Fibroblast of lung (primary cell): ENCODE data around the gene CRISP1. TPM values are rescaled to one million over a fixed set of nuclear protein-coding genes. Genes with fewer than 3 reads are reported as not detected.

Experiments
- DNase-seq, 2 donors: peaks; one replicate each; pipeline versions ENCODE4 v3.0.0 to v3.0.0-alpha.2; 2010; ENCODE audit warnings: low read depth in 2 of 2
- H2AFZ ChIP-seq: 2 replicates; pipeline ENCODE4 v1.5.1; 2012; ENCODE audit warnings: low read length, control low read depth, inconsistent platforms
- H3K27ac ChIP-seq: 2 replicates; pipeline ENCODE4 v1.5.1; 2011; ENCODE audit warnings: low read length, control low read depth; ENCODE audit not compliant: insufficient read depth
- H3K27me3 ChIP-seq: 2 replicates; pipeline ENCODE4 v1.5.1; 2011; ENCODE audit warnings: mild to moderate bottlenecking, low read length; ENCODE audit not compliant: control insufficient read depth, insufficient read depth
- H3K36me3 ChIP-seq: 2 replicates; pipeline ENCODE4 v1.5.1; 2011; ENCODE audit warnings: low read length; ENCODE audit not compliant: control insufficient read depth, insufficient read depth
- H3K4me1 ChIP-seq: 2 replicates; pipeline ENCODE4 v1.5.1; 2011; ENCODE audit warnings: low read length; ENCODE audit not compliant: control insufficient read depth, insufficient read depth; ENCODE audit errors: extremely low read depth
- H3K4me2 ChIP-seq: 2 replicates; pipeline ENCODE4 v1.5.1; 2011; ENCODE audit warnings: low read length, control low read depth; ENCODE audit not compliant: insufficient read depth; ENCODE audit errors: extremely low read depth
- H3K4me3 ChIP-seq, 4 experiments: fragments of 200-600 bp in 1 of 4; sonication (generic) in 1 of 4; replicated peaks in 1 of 4; 2 replicates each; pipeline ENCODE4 v1.5.1; 2011 to 2016; ENCODE audit warnings: low read length in 4 of 4, low read depth in 3 of 4, mild to moderate bottlenecking in 3 of 4, control low read depth in 2 of 4, inconsistent platforms in 1 of 4, mixed read lengths in 1 of 4; ENCODE audit not compliant: insufficient read depth in 1 of 4; ENCODE audit errors: control extremely low read depth in 1 of 4
- H3K79me2 ChIP-seq: 2 replicates; pipeline ENCODE4 v1.5.1; 2012; ENCODE audit warnings: mild to moderate bottlenecking, low read length, inconsistent platforms; ENCODE audit not compliant: control insufficient read depth, insufficient read depth
- H3K9ac ChIP-seq: 2 replicates; pipeline ENCODE4 v1.5.1; 2011; ENCODE audit warnings: mild to moderate bottlenecking, low read length, control low read depth; ENCODE audit not compliant: insufficient read depth
- H3K9me3 ChIP-seq: 2 replicates; pipeline ENCODE4 v1.5.1; 2012; ENCODE audit warnings: low read depth, low read length; ENCODE audit not compliant: control insufficient read depth, insufficient read depth
- H4K20me1 ChIP-seq: 2 replicates; pipeline ENCODE4 v1.5.1; 2011; ENCODE audit warnings: low read length; ENCODE audit not compliant: control insufficient read depth, insufficient read depth; ENCODE audit errors: extremely low read depth
- EZH2 ChIP-seq: IDR thresholded peaks from 2 replicates; pipeline ENCODE4 v1.5.1; 2012; ENCODE audit warnings: low read length, control low read depth, mild to moderate bottlenecking; ENCODE audit errors: missing control alignments
- polyA plus RNA-seq, 2 donors: library from polyadenylated mRNA; depleted of rRNA in 1 of 2; stranded (reverse) in 1 of 2; unstranded in 1 of 2; fragments of >200 nt; gene quantifications; 2 replicates each; pipeline ENCODE4 v1.2.1, GENCODE V29; 2011 to 2012; ENCODE audit warnings: missing spikeins in 1 of 2
- total RNA-seq: library from RNA; depleted of rRNA; stranded (reverse); fragments of >200 nt; gene quantifications from 2 replicates; pipeline ENCODE4 v1.2.1, GENCODE V29; 2014
- TF ChIP-seq, protein P1 (sequence below), 2 donors: IDR thresholded peaks in 1 of 2; conservative IDR thresholded peaks in 1 of 2; 1 replicate in 1 of 2; 2 replicates in 1 of 2; pipeline ENCODE4 v1.5.1; 2011 to 2012; ENCODE audit warnings: low read length in 2 of 2, control low read depth in 1 of 2, inconsistent platforms in 1 of 2, low read depth in 1 of 2, mild to moderate bottlenecking in 1 of 2

The CRISP1 gene
- total and polyA plus RNA-seq, 2 donors (not counting 1 experiment from before 2014, with no cell fraction given): not detected

DNA sequence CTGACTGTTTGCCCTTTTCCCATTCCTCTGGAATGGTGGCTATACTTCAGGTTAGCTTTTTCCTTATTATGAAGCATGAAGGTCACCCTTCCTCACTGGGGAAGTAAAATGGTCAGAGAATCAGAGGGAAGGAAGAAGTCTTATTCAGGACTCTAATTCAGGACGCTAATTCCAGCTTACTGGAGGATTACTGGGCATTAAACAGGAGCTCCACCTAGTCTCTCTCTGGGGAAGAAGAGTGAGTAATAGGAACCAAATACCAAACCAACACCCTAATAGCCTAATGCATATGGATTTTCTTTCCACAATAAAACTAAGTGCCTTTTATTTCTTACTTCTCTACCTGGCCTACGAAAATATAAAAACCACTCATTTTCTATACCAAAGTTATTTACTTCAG lies 10.1 kb downstream of the CRISP1 start:
- H3K4me3 ChIP-seq: no peak overlapping the region
- H2AFZ ChIP-seq: no peak overlapping the region
- no peaks in the 10 kb centered on the region for H3K27me3 ChIP-seq
- no peak overlapping the region for H3K27ac ChIP-seq
- no peak for TF ChIP-seq EZH2
- TF ChIP-seq, protein P1, sequence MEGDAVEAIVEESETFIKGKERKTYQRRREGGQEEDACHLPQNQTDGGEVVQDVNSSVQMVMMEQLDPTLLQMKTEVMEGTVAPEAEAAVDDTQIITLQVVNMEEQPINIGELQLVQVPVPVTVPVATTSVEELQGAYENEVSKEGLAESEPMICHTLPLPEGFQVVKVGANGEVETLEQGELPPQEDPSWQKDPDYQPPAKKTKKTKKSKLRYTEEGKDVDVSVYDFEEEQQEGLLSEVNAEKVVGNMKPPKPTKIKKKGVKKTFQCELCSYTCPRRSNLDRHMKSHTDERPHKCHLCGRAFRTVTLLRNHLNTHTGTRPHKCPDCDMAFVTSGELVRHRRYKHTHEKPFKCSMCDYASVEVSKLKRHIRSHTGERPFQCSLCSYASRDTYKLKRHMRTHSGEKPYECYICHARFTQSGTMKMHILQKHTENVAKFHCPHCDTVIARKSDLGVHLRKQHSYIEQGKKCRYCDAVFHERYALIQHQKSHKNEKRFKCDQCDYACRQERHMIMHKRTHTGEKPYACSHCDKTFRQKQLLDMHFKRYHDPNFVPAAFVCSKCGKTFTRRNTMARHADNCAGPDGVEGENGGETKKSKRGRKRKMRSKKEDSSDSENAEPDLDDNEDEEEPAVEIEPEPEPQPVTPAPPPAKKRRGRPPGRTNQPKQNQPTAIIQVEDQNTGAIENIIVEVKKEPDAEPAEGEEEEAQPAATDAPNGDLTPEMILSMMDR (conservative IDR thresholded peaks at IDR 0.05 in 1 of 2, IDR thresholded peaks at IDR 0.05 in 1 of 2; ENCODE audit: low read depth in 1 of 2, low read length in 2 of 2): no peak
- no peaks in the 10 kb centered on the region for H3K79me2 ChIP-seq
- H3K9ac ChIP-seq: no peak overlapping the region
- H3K36me3 ChIP-seq: no peaks in the 10 kb centered on the region
- no peaks in the 10 kb centered on the region for H3K4me1 ChIP-seq
- no peak for DNase-seq
- H4K20me1 ChIP-seq: no peaks in the 10 kb centered on the region
- H3K4me2 ChIP-seq: no peak overlapping the region
- H3K9me3 ChIP-seq: no peaks in the 10 kb centered on the region

DNA sequence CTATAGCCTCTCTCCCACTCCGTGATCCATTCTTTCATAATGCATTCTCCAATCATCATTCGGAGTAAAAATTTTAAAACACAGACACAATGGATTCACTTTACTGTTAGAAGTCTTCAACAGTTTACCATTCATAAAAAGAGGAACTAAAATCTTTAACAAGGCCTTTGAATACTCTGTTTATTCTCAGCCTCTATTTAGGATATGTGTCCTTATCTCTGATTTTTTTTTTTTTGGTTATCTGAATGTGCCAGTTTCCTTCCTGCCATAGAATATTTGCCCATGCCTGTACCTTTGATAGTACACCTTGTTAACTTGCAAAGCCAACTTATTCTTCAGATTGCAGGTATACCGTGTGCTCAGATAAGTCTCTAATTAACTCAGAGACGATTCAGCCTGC lies 11.1 kb downstream of the CRISP1 start:
- no peaks in the 10 kb centered on the region for H3K36me3 ChIP-seq

DNA sequence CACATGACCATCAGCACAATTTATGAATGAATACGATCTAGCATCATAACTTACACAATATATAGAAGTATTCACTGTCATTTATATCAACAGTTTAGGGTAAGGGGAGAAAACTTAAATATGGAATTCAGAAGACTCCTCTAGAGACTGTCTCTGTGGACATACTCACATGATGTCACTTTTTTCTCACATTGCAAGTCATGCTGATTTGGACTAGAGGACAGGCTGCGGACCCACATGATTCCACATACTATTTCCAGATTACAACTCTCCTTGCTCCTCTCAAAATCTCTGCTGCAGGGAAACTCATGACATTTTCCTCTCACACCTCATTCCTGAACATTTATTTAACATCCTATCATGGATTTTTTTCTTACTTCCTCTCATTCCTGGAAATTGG lies 13.4 kb downstream of the CRISP1 start:
- no peak for DNase-seq
- H3K4me1 ChIP-seq: no peaks in the 10 kb centered on the region

More for the DNA sequence above, 11.1 kb downstream of the CRISP1 start:
- H3K79me2 ChIP-seq: no peaks in the 10 kb centered on the region
- TF ChIP-seq, protein P1 (conservative IDR thresholded peaks at IDR 0.05 in 1 of 2, IDR thresholded peaks at IDR 0.05 in 1 of 2; ENCODE audit: low read depth in 1 of 2, low read length in 2 of 2): no peak
- no peak for TF ChIP-seq EZH2
- no peaks in the 10 kb centered on the region for H3K9me3 ChIP-seq
- no peak overlapping the region for H3K9ac ChIP-seq
- H3K4me3 ChIP-seq: no peak overlapping the region
- no peak for DNase-seq
- H3K27ac ChIP-seq: no peak overlapping the region
- no peaks in the 10 kb centered on the region for H3K4me1 ChIP-seq
- H3K27me3 ChIP-seq: no peaks in the 10 kb centered on the region
- H3K4me2 ChIP-seq: no peak overlapping the region
- no peaks in the 10 kb centered on the region for H4K20me1 ChIP-seq
- H2AFZ ChIP-seq: no peak overlapping the region

More for the DNA sequence above, 13.4 kb downstream of the CRISP1 start:
- Histone ChIP-seq H2AFZ (no peak overlapping the region), H3K27me3 (no peaks in the 10 kb centered on the region), H3K27ac (no peak overlapping the region), H3K79me2 (no peaks in the 10 kb centered on the region), H3K9ac (no peak overlapping the region), H4K20me1 (no peaks in the 10 kb centered on the region), H3K9me3 (no peaks in the 10 kb centered on the region), H3K36me3 (no peaks in the 10 kb centered on the region), H3K4me3 (no peak overlapping the region), H3K4me2 (no peak overlapping the region)
- TF ChIP-seq, protein P1 (conservative IDR thresholded peaks at IDR 0.05 in 1 of 2, IDR thresholded peaks at IDR 0.05 in 1 of 2; ENCODE audit: low read depth in 1 of 2, low read length in 2 of 2): no peak
- no peak for TF ChIP-seq EZH2
